ENCODE data around the gene CD200R1.
A peak's percentile ranks its signal among the peaks of the same experiment; 100 is the strongest.

The CD200R1 gene, protein sequence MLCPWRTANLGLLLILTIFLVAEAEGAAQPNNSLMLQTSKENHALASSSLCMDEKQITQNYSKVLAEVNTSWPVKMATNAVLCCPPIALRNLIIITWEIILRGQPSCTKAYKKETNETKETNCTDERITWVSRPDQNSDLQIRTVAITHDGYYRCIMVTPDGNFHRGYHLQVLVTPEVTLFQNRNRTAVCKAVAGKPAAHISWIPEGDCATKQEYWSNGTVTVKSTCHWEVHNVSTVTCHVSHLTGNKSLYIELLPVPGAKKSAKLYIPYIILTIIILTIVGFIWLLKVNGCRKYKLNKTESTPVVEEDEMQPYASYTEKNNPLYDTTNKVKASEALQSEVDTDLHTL

GRCh38 chr3:112974894-112975293, at the start of gene CD200R1:
Gene CD200R1, minus strand, starts transcription at chr3:112975103. Its CDS starts 246 bp downstream, at chr3:112974857.
- no peak for DNase-seq (ENCODE audit: low read depth)

DNA sequence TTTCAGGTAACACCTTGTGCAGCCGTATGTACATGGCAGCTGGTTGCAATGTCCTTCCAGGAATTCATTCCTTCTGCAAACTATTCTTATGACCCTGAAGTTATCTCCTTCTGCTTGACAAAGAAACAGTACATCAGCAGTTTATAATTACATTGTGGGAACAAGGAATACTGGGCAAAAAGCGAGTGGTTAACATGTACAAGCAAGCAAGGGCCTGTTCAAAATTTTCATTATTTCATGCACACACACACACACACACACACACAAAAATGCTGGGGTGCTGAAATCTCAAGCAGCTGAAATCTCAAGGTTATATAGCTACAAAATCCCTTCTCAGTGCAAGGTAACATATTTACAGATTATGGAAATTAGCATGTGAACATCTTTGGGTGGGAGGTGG, 46.6 kb upstream of the CD200R1 start:
- DNase-seq (ENCODE audit: low read depth): no peak

DNA sequence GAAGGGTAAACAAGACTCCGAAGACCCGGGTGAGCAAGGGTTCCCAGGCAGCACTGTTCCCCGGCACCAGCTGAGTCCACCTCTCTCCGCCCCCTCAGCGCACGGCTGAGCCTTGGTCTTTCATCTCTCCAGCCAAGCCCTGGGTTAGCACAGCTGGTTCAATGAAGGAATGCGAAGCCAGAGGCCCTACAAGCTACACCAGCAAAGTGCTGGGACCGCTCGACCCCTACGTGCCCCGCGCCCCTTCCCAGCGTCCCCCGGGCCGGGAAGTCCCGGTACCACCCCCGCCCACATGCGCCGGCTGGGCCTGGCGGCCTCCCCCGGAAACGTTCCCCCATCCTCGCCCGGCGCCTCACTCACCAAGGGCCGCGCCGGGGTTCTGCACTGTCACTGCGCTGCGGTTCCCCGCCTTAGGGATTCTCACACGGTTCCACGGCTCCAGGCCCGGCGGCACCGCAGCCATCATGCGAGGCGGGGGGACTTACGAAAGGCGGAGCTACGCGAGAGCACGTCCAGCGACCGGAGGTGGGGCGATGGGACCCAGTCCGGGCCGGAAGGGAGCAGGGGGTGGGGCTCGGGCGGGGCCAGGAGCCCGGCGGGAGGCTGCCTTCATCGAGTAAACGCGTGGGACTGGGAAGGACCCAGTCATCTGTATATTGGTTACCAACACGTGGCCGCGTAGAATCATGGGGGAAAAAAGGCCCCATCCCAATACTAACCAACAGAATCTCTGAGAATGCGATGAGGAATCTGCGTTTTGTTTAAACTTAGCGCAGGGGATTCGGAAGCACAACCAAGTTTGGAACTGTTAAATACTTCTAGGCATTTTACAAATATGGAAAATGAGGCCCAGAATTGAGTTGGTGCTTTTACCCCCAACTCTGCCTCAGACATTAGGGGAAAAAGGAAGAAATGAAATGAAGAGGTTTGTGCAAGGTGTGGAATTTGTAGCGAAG, 44.6 kb upstream of the CD200R1 start:
- peak; percentile 84 for DNase-seq (ENCODE audit: low read depth)

DNA sequence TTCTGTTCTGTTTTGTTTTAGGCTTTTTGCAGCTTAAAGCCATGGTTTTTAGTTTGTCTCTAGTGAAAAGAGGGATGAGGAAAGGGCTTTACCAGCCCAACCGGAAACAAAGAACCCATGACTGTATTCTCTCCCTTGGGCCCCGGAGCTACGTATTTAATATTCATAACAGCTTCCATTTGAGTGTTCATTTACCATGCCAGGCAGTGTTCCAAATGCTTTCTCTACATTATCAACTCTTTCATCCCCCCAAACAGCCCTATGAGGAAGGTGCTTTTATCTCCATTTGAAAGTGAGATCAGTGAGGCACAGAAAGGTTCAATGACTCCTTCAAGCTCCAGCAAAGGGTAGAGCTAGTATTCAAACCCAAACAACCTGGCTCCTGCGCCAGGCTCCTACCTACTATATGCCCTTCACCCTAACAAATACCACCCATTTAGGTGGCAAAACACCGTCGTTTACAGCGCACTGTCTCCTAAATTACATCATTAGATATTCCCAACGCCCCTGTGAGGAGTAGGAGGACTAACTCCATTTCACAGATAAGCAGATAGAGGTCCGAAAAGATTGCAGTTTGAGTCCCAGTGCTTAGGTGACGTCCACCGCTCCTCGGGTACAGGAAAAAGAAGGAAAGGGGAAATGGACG, 43.8 kb upstream of the CD200R1 start:
- DNase-seq (ENCODE audit: low read depth): no peak

DNA sequence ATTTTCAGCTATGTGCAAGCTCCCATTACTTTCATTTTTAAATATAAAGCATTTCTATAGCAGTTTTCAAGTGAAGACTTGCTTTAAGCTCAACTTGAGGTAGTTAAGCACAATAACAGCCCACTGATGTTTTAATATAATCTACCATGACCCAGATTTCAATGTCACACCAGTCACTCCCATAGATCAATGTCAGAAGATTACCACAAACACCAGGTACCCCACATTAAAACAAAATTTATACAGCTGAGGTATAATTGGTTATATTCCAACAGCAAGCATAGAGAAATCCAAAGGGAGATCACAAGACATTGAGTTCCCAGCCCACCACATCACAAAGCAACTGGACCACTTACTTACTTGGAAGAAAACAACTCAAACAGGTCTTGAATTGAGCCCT, 38.7 kb upstream of the CD200R1 start:
- DNase-seq (ENCODE audit: low read depth): no peak

GRCh38 chr3:113008117-113008516, 33.2 kb upstream of the CD200R1 start:
- no peak for DNase-seq (ENCODE audit: low read depth)

- DNase-seq (ENCODE audit: low read depth): no peak
These were observed 31.6 kb upstream of the CD200R1 start for GRCh38 chr3:113006359-113007056.

DNA sequence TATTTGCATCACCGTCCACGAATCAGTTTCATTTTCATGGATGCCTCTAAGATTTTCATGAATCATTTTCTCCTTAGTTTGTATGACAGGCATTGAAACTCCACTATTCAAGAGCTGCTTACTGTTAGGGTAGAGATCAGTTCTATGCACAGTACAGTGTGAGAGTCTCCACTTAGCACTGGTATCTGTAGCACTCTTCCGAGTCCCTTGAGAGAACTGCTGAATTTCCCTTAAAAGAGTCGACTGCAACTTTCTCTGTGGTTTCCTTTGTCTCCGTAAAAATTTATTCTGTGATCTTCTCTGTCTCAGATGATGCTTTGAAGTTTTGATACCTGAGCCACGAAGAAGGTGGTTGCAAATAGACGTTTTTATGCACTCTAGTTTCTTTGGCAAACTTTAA, 30.7 kb upstream of the CD200R1 start:
- DNase-seq (ENCODE audit: low read depth): no peak

DNA sequence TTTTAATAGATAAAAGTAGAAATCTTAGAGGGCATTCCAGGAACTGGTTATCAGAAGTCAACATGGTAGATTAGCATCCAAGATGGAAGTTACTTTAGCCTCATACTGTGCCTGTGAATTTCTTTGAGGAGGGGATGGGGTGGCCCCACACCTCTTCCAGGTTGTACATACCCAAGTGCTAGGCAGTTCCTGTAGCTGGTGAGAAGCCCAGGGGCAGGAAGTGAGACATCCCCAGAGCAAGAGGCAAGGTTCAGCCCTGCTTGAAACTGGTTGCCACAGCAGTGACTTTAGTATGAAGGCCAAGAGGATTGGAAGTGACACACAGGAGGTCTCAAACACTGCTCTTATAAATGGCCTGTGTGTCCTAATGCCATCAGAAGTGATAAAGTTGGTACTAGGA, 27.8 kb upstream of the CD200R1 start:
- no peak for DNase-seq (ENCODE audit: low read depth)

DNA sequence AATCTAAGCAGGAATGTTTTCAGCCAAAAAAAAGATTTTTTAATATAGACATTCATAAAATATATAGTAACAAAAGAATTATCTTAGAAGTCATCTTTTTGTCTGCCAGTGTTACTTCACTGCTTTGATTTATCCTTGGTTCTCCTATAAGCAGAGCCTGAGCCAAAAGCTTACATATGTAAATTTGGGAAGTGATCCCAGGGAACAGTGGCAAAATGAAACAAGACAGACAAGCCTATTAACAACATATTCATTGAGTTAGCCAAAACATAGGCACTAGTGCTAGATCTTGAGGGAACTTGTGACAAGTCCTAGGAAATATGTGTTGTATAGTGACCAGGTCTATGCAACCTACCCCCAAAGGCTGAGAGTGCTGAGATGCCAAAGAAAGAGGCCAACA, 27.1 kb upstream of the CD200R1 start:
- DNase-seq (ENCODE audit: low read depth): no peak

- no peak for DNase-seq (ENCODE audit: low read depth)
These were observed 25.8 kb upstream of the CD200R1 start for GRCh38 chr3:113000691-113001090.

DNA sequence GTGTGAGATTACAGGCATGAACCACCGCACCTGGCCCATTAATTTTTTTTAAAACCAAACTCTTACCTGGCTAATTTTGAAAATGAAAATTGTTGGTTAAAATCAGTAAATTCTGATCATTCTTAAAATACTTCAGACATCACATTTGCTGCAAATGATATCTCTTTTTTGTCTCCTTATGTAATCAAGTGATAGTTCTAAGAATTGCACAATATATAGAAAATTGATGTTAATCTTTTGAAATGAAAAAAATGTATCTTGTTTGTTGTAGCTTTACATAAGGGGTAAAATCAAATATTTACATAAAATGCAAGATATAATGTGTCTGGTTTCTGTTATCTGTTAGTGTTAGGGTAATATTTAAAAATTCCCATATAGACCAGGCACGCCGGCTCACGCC, 20.9 kb upstream of the CD200R1 start:
- no peak for DNase-seq (ENCODE audit: low read depth)

DNA sequence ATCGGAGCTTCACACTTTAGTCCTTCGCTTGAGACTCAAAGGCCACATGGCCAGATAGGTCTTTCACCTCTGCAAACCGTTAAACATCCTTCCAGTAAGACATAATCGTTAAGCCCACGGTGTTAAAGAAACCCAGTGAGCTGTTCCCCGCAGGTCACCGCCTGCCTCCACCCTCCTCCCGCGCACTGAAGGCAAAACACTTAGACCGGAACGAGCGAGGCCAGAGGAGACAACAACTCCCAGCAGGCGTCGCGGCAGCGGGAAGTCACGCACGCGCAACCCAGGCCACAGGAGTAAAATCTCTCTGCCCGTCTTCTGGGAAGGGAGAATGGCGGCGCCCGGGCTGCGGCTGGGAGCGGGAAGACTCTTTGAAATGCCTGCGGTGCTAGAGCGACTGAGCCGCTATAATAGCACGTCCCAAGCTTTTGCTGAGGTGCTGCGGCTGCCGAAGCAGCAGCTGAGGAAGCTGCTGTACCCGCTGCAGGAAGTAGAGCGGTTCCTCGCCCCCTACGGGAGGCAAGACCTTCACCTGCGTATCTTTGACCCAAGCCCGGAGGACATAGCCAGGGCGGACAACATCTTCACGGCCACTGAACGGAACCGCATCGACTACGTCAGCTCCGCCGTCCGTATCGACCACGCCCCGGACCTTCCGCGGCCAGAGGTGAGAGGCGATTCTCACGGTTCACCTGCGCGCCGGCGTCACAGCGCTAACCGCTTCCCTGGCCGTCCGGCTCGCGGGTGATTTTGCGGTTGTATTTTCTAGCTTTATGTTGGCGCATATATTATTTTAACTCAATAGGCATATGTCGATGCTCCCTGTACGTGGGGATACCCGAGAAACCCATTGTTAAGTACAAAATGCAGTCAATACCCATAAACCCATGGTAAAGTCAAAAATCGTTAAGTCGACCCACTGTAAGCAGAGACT, 16.0 kb upstream of the CD200R1 start, which contains the start of gene GTPBP8:
Gene GTPBP8 (plus strand): TSS at position 313 of the 931 bp plus-strand sequence. CDS start 16 bp downstream, at position 329.
- peak; percentile 72 for DNase-seq (ENCODE audit: low read depth)

DNA sequence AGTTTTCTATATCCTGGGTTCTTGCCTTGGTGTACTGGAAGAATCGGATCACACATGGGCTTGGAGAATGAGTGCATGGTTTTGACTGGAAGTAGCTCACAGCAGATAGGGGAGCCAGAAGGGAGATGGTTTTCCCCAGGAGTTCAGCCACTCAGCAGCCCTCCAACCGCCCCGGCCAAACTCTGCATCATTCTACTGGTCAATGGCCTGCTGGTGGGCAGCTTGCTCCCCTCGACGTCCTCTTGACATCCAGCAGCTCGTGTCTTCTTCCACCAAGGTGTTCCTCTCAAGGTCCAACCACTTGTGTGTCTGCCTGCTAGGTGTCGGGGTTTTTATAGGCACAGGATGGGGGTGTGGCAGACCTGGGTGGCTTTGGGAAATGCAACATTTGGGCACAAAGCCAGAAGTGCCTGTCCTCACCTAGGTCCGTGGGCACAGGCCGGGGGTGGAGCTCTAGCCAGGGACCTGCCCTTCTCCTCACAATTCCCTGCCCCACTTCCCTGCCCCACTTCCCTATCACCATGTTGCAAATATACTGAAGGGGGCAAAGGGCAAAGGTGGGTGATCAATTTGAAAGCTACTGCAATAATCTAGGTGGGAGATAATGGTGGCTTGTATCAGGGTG, 12.9 kb upstream of the CD200R1 start:
- no peak for DNase-seq (ENCODE audit: low read depth)

GRCh38 chr3:112984485-112984884, 9.6 kb upstream of the CD200R1 start:
- DNase-seq (ENCODE audit: low read depth): no peak

- DNase-seq (ENCODE audit: low read depth): no peak
These were observed 7.8 kb upstream of the CD200R1 start for GRCh38 chr3:112982710-112983109.

GRCh38 chr3:112980080-112980479, 5.2 kb upstream of the CD200R1 start:
- no peak for DNase-seq (ENCODE audit: low read depth)

DNA sequence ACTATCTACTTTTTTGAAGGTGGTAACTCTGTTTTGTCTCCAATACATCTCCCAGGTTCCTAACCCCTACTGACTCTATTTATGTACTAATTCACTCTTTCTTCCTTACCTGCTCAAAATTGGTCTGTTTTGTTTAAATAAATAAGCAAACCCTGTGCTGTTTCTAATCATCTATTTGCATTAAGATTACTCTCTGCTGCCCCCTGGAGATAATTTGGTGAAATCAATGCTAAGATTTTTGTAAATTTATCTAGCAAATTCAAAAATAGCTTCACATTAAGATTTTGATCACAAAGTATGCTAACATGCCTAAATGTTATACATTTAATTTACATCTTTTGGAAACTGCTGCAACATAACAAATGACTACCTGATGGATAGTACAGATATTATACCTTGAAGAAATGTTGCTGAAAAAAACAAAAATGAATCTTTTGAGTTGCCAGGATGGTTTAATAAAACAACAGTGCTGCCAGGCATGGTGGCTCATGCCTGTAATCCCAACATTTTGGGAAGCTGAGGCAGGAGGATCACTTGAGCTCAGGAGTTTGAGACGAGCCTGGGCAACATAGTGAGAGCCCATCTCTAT, 4.4 kb upstream of the CD200R1 start:
- DNase-seq (ENCODE audit: low read depth): no peak

- no peak for DNase-seq (ENCODE audit: low read depth)
These were observed 2.0 kb upstream of the CD200R1 start for GRCh38 chr3:112976953-112977352.

GRCh38 chr3:112976001-112976400, 1.1 kb upstream of the CD200R1 start:
- no peak for DNase-seq (ENCODE audit: low read depth)
